ENCODE results near the gene RAPGEF5. TPM values are rescaled to one million over a fixed set of nuclear protein-coding genes. Genes with fewer than 3 reads are reported as not detected.
"Not testable (repeated sequence)": the region's sequence is repeated elsewhere in the genome, so short reads cannot be mapped to it uniquely, and the experiment has no call there.

RAPGEF5 gene
- total RNA-seq, 1 donor from 2014 or later, result 43.9 TPM

GRCh38 chr7:22080219-22080618, 276.7 kb downstream of the RAPGEF5 start:
- not testable (repeated sequence) for DNase-seq

GRCh38 chr7:22078872-22079271, 278.1 kb downstream of the RAPGEF5 start:
- DNase-seq, result not testable (repeated sequence)

- DNase-seq, result no peak
Observed at GRCh38 chr7:22075561-22075960, 281.4 kb downstream of the RAPGEF5 start.

GRCh38 chr7:22074897-22075296, 282.1 kb downstream of the RAPGEF5 start:
- no peak for DNase-seq

Small RNA genes within 50 kb of the gene (small RNA-seq; reads per million reads assigned to genes)
- gene RNA5SP227 (ENCODE audit: low replicate concordance), result not detected

Other genes with a start within 250 kb of the RAPGEF5 start
- 2.0 TPM for gene STEAP1B, start 143.0 kb upstream of the RAPGEF5 start, total RNA-seq

Data from skin of body (tissue), 3 donors.